Loucy (cell line): Measurements from ENCODE around the gene NPHP4.
"Not testable (repeated sequence)": the region's sequence is repeated elsewhere in the genome, so short reads cannot be mapped to it uniquely, and the experiment has no call there.

Experiments used
- H2AFZ ChIP-seq: fragments of 200-600 bp; sonication (generic); 2 replicates; pipeline ENCODE4 v1.6.0; 2016; ENCODE audit warnings: antibody characterized with exemption, mild to moderate bottlenecking, low read length, moderate library complexity
- H3F3A ChIP-seq: fragments of 200-600 bp; 2 replicates; pipeline ENCODE4 v1.6.0; 2016; ENCODE audit warnings: antibody characterized with exemption, low read depth, mild to moderate bottlenecking
- H3K27me3 ChIP-seq: fragments of 200-600 bp; sonication (generic); 2 replicates; pipeline ENCODE4 v1.6.1; 2014; ENCODE audit warnings: low read length, mild to moderate bottlenecking; ENCODE audit not compliant: insufficient read depth, poor library complexity, severe bottlenecking
- H3K36me3 ChIP-seq: fragments of 200-600 bp; sonication (generic); 2 replicates; pipeline ENCODE4 v1.6.1; 2016; ENCODE audit warnings: low read length; ENCODE audit not compliant: insufficient read depth
- H3K4me1 ChIP-seq: fragments of 200-600 bp; sonication (generic); 2 replicates; pipeline ENCODE4 v1.5.1; 2014; ENCODE audit warnings: low read length, mild to moderate bottlenecking; ENCODE audit not compliant: insufficient read depth, poor library complexity, severe bottlenecking
- H3K4me2 ChIP-seq: fragments of 200-600 bp; sonication (generic); 2 replicates; pipeline ENCODE4 v1.6.0; 2014; ENCODE audit warnings: antibody characterized with exemption, low read length, low read depth, mild to moderate bottlenecking; ENCODE audit not compliant: poor library complexity, severe bottlenecking
- H3K4me3 ChIP-seq: fragments of 200-600 bp; sonication (generic); 2 replicates; pipeline ENCODE4 v1.5.1; 2014; ENCODE audit warnings: low read length, mild to moderate bottlenecking, mixed read lengths; ENCODE audit not compliant: poor library complexity, severe bottlenecking
- H3K79me2 ChIP-seq: fragments of 200-600 bp; sonication (generic); 2 replicates; pipeline ENCODE4 v1.6.1; 2014; ENCODE audit warnings: low read length; ENCODE audit not compliant: insufficient read depth
- H3K9ac ChIP-seq: fragments of 200-600 bp; sonication (generic); 2 replicates; pipeline ENCODE4 v1.6.0; 2014; ENCODE audit warnings: mild to moderate bottlenecking, low read depth, low read length, moderate library complexity; ENCODE audit not compliant: poor library complexity, severe bottlenecking
- H3K9me2 ChIP-seq: fragments of 200-600 bp; sonication (generic); replicated peaks from 2 replicates; pipeline ENCODE4 v1.6.1; 2016; ENCODE audit warnings: low read depth, low read length, mixed read lengths
- H3K9me3 ChIP-seq: fragments of 200-600 bp; sonication (generic); 2 replicates; pipeline ENCODE4 v1.6.1; 2014; ENCODE audit warnings: mild to moderate bottlenecking, antibody characterized with exemption, low read length, low read depth; ENCODE audit not compliant: insufficient read depth
- H4K20me1 ChIP-seq: fragments of 200-600 bp; sonication (generic); 2 replicates; pipeline ENCODE4 v1.6.0; 2014; ENCODE audit warnings: antibody characterized with exemption, low read length, mild to moderate bottlenecking; ENCODE audit not compliant: insufficient read depth, poor library complexity, severe bottlenecking
- EZH2phosphoT487 ChIP-seq: fragments of 200-600 bp; IDR thresholded peaks from 2 replicates; pipeline ENCODE4 v1.6.1; 2018; ENCODE audit warnings: antibody characterized with exemption, mild to moderate bottlenecking, moderate library complexity, borderline replicate concordance
- TF ChIP-seq, protein P1 (sequence below): fragments of 200-600 bp; sonication (generic); conservative IDR thresholded peaks from 2 replicates; pipeline ENCODE4 v1.5.1; 2014; ENCODE audit warnings: mild to moderate bottlenecking, antibody characterized with exemption, low read length

The NPHP4 gene

DNA sequence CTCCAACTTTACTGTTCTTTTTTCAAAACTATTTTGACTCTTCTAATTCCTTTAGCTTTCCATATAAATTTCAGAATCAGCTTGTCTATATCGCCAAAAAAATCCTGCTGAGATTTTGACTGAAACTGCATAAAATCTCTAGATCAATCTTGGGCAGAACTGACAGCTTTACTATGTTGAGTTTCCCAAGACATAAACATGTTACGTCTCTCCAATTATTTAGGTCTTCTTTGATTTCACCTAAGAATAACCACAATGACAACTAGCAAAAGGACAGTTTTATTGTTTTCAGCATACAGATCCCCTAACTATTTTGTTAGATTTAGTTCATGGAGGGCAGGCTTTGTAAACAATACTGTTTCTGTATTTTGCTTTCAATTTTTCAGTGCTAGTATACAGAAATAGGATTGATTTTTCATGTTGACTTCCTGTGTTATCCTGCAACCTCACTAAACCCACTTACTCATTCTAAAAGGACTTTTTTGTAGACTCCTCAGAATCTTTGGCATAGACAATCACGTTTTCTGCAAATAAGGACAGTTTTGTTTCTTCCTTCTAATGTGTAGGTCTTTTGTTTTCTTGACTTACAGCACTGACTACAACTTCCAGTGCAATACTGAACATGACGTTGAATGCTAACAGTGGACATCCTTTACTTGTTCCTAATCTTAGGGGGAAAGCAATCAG, 63.4 kb downstream of the NPHP4 start:
- H4K20me1 ChIP-seq, result no peaks in the 10 kb centered on the region
- H3F3A ChIP-seq, result no peaks in the 10 kb centered on the region
- H3K9ac ChIP-seq, result no peak overlapping the region
- H3K27me3 ChIP-seq, result no peaks in the 10 kb centered on the region
- TF ChIP-seq, protein P1, sequence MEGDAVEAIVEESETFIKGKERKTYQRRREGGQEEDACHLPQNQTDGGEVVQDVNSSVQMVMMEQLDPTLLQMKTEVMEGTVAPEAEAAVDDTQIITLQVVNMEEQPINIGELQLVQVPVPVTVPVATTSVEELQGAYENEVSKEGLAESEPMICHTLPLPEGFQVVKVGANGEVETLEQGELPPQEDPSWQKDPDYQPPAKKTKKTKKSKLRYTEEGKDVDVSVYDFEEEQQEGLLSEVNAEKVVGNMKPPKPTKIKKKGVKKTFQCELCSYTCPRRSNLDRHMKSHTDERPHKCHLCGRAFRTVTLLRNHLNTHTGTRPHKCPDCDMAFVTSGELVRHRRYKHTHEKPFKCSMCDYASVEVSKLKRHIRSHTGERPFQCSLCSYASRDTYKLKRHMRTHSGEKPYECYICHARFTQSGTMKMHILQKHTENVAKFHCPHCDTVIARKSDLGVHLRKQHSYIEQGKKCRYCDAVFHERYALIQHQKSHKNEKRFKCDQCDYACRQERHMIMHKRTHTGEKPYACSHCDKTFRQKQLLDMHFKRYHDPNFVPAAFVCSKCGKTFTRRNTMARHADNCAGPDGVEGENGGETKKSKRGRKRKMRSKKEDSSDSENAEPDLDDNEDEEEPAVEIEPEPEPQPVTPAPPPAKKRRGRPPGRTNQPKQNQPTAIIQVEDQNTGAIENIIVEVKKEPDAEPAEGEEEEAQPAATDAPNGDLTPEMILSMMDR, result no peak
- no peak for TF ChIP-seq EZH2phosphoT487
- no peaks in the 10 kb centered on the region for H3K9me3 ChIP-seq
- no peak overlapping the region for H2AFZ ChIP-seq
- no peaks in the 10 kb centered on the region for H3K9me2 ChIP-seq
- H3K79me2 ChIP-seq, result no peaks in the 10 kb centered on the region
- H3K4me3 ChIP-seq, result no peak overlapping the region
- H3K4me2 ChIP-seq, result no peak overlapping the region
- no peaks in the 10 kb centered on the region for H3K4me1 ChIP-seq
- peaks cover 33% of the 10 kb centered on the region; the same call in 1 of the 2 replicates for H3K36me3 ChIP-seq

DNA sequence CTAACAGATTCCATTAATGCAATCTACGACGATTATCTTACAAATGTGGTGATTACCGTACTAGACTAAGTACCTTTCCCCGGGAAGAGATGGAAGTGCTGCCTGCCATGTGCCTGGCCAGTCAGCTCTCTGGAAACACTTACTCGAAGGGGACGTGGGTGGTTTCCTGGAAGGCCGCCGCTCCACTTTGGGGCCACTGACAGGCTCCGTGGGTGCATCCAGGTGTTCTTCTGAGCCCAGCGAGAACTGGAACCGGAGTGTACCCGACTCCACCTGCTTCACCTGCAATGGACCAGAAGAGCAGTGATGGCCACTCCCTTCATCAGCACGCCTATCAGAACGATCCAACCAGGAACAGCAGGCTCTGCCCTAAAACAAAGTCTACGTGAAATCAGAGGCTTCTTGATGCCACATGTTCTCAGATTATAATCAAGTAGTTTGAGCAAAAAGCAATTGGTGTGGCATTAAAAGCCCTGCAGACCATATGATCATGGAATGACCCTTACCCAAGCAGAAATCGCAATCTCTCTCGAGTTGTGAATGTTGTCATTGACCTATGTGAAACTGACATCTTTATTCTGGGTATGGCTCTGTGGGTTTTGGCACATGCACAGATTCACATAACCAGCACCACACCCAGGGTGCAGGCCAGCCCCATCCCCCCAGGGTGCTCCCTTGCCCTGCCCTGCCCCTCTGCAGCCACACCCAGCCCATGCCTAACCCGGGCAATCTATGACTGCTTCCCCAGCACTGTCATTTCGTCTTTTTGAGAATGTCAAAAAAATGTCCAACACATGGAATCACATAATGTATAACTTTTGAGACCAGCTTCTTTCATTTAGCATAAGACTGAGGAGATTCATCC, 64.5 kb downstream of the NPHP4 start:
- Histone ChIP-seq H3K27me3 (no peaks in the 10 kb centered on the region), H3K4me1 (no peaks in the 10 kb centered on the region), H3K4me3 (no peak overlapping the region), H3K36me3 (peaks cover 28% of the 10 kb centered on the region; the same call in 1 of the 2 replicates), H4K20me1 (no peaks in the 10 kb centered on the region), H3K79me2 (no peaks in the 10 kb centered on the region), H3K9me2 (no peaks in the 10 kb centered on the region), H2AFZ (no peak overlapping the region), H3K9me3 (no peaks in the 10 kb centered on the region), H3K9ac (no peak overlapping the region), H3K4me2 (no peak overlapping the region), H3F3A (no peaks in the 10 kb centered on the region)
- TF ChIP-seq, protein P1, result no peak
- no peak for TF ChIP-seq EZH2phosphoT487

DNA sequence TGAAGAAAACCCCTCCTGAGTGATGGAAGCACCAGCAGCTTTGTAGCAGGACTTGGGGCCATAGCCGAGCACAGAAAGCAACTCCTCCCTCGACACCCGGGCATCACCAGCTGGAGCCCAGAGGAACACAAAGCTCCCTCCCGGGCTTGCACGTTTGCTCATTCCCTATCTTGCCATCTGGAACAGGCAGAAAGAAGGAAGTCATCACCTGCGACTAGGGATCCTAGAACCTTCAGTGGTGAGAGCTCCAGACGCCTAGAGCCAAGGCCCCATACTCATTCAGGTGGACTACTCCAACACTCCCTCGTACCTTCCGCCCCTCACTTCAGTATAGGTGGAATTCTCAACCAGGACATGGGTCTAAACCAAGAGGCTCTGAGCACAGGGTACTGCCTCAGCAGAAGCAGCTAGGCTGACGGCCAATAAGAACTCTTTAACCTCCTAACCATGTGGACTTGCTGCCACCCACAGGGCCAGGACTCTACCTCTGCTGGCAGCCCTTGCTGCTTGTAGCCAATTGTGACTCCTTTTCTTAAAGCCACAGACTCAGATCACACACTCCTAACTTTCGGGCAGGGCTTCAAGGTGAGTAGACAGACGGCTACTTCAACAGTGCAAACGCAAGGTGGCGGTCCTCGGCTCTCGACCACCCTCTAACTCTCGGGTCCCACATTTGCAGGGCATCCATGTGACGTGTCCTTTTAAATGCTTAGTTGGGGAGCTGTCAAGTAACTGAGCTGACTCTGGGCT, 65.4 kb downstream of the NPHP4 start:
- no peak overlapping the region for H3K4me3 ChIP-seq
- H3K4me2 ChIP-seq, result no peak overlapping the region
- no peaks in the 10 kb centered on the region for H3K9me2 ChIP-seq
- H3K36me3 ChIP-seq, result peaks cover 20% of the 10 kb centered on the region; the same call in 1 of the 2 replicates
- H3F3A ChIP-seq, result no peaks in the 10 kb centered on the region
- no peak overlapping the region for H3K9ac ChIP-seq
- no peaks in the 10 kb centered on the region for H3K4me1 ChIP-seq
- H3K9me3 ChIP-seq, result no peaks in the 10 kb centered on the region
- no peak for TF ChIP-seq EZH2phosphoT487
- TF ChIP-seq, protein P1, result no peak
- no peak overlapping the region for H2AFZ ChIP-seq
- no peaks in the 10 kb centered on the region for H3K79me2 ChIP-seq
- no peaks in the 10 kb centered on the region for H3K27me3 ChIP-seq
- H4K20me1 ChIP-seq, result no peaks in the 10 kb centered on the region

DNA sequence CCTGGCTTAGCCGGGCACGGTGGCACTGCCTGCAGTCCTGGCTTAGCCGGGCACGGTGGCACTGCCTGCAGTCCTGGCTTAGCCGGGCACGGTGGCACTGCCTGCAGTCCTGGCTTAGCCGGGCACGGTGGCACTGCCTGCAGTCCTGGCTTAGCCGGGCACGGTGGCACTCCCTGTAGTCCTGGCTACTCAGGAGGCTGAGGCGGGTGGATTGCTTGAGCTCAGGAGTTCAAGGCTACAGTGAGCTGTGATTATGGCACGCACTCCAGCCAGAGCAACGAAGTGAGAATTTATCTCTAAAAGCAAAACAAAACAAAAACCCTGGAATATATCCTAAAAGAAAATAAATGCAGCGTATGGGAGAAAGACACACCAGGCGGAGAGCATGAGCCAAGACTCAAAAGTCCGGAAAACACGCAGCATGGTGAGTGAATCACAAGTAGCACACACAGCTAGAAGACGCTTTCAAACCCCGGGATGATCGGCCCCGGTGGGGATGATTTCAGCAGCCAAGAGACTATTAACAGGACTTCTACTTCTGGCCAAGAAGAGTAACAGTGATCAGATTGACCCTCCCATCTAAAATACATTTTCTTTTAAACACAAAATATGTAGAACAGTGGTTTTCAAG, 69.4 kb downstream of the NPHP4 start:
- H3K27me3 ChIP-seq, H3K4me1 ChIP-seq, H3K9me3 ChIP-seq, H3K79me2 ChIP-seq, H3K4me2 ChIP-seq, H4K20me1 ChIP-seq, H3K4me3 ChIP-seq, H3K9ac ChIP-seq, H3K9me2 ChIP-seq, H2AFZ ChIP-seq, H3F3A ChIP-seq: not testable (repeated sequence)
- H3K36me3 ChIP-seq, result peaks cover 12% of the 10 kb centered on the region; the same call in 1 of the 2 replicates
